GM12878 (cell line): ENCODE measurements around the gene LIM2. TPM values are rescaled to one million over a fixed set of nuclear protein-coding genes. Genes with fewer than 3 reads are reported as not detected.

Source experiments
- ATAC-seq: fragments of 200-7000 bp; cut with Tn5 transposase; 3 replicates; pipeline ENCODE4 v1.9.1; 2020; ENCODE audit warnings: mild to moderate bottlenecking, moderate library complexity
- BruUV-seq: library from RNA; stranded (reverse); fragments of 400-500 nt; replicated peaks from 2 replicates; lab custom pipeline; 2021; lab: Mats Ljungman, UMichigan
- CTCF ChIA-PET: fragments of 300-600 bp; sonication (Branson Sonifier 250); formaldehyde crosslinking; extraction: SDS; loops from one replicate; lab custom pipeline; 2021; ENCODE audit warnings: inconsistent platforms; lab: Yijun Ruan, JAX
- POLR2A ChIA-PET: fragments of 350-600 bp; formaldehyde crosslinking; extraction: SDS; loops from one replicate; lab custom pipeline; 2021; ENCODE audit warnings: inconsistent platforms; lab: Charles Lee
- RAD21 ChIA-PET: fragments of 300-600 bp; sonication (Branson Sonifier 250); formaldehyde crosslinking; loops from one replicate; lab custom pipeline; 2023; ENCODE audit warnings: antibody characterized with exemption; ENCODE audit not compliant: unreplicated experiment; lab: Charles Lee
- SMC1A ChIA-PET: fragments of 300-600 bp; sonication (Branson Sonifier 250); formaldehyde crosslinking; loops from one replicate; lab custom pipeline; 2023; ENCODE audit not compliant: unreplicated experiment, uncharacterized antibody; lab: Charles Lee
- DNase-seq: peaks from one replicate; pipeline ENCODE4 v3.0.0-alpha.2; 2011; ENCODE audit warnings: low read depth, low spot score
- FAIRE-seq: peaks from 3 replicates; lab custom pipeline; 2011; peaks lifted over from hg19 to GRCh38; lab: Jason Lieb, UNC
- H2AFZ ChIP-seq: 2 replicates; pipeline ENCODE4 v1.6.0; 2011; ENCODE audit warnings: low read depth, low read length, control low read depth; ENCODE audit not compliant: control insufficient read depth
- H3K27ac ChIP-seq: 2 replicates; pipeline ENCODE4 v1.5.1; 2011; ENCODE audit warnings: control low read depth; ENCODE audit not compliant: control insufficient read depth, insufficient read depth
- H3K27me3 ChIP-seq, 2 experiments: replicated peaks in 1 of 2; 2 replicates each; pipeline versions ENCODE4 v1.6.0 to v1.6.1; 2011; ENCODE audit warnings: low read length in 1 of 2; ENCODE audit not compliant: control insufficient read depth in 2 of 2, insufficient read depth in 2 of 2
- H3K36me3 ChIP-seq, 2 experiments: 2 replicates each; pipeline ENCODE4 v1.5.1; 2011; ENCODE audit warnings: low read length in 1 of 2; ENCODE audit not compliant: control insufficient read depth in 2 of 2, insufficient read depth in 2 of 2
- H3K4me1 ChIP-seq: 2 replicates; pipeline ENCODE4 v1.6.1; 2011; ENCODE audit warnings: mild to moderate bottlenecking, low read length, moderate library complexity, mixed read lengths; ENCODE audit not compliant: control insufficient read depth, insufficient read depth
- H3K4me2 ChIP-seq: 2 replicates; pipeline ENCODE4 v1.6.0; 2011; ENCODE audit warnings: control low read depth; ENCODE audit not compliant: control insufficient read depth, insufficient read depth
- H3K4me3 ChIP-seq: fragments of 200-600 bp; sonication (generic); 2 replicates; pipeline ENCODE4 v1.5.1; 2016
- H3K79me2 ChIP-seq: 2 replicates; pipeline ENCODE4 v1.6.0; 2011; ENCODE audit warnings: low read length; ENCODE audit not compliant: control insufficient read depth, insufficient read depth
- H3K9ac ChIP-seq: 2 replicates; pipeline ENCODE4 v1.8.0; 2011; ENCODE audit warnings: low read length, control low read depth, mixed read lengths; ENCODE audit not compliant: control insufficient read depth, insufficient read depth
- H3K9me3 ChIP-seq: replicated peaks from 3 replicates; pipeline ENCODE4 v1.5.1; 2011; ENCODE audit warnings: mild to moderate bottlenecking, low read length; ENCODE audit not compliant: control insufficient read depth, insufficient read depth
- H4K20me1 ChIP-seq: 2 replicates; pipeline ENCODE4 v1.6.0; 2011; ENCODE audit not compliant: control insufficient read depth, insufficient read depth
- ATF7 ChIP-seq: fragments of 450-650 bp; IDR thresholded peaks from 2 replicates; pipeline ENCODE4 v1.6.1; 2016; ENCODE audit warnings: low read depth, mild to moderate bottlenecking
- BCL3 ChIP-seq: IDR thresholded peaks from 2 replicates; pipeline ENCODE4 v1.6.1; 2011; ENCODE audit warnings: borderline replicate concordance, low read depth, mild to moderate bottlenecking, moderate library complexity, low read length; ENCODE audit not compliant: insufficient read depth, poor library complexity, severe bottlenecking
- CREM ChIP-seq: IDR thresholded peaks from 2 replicates; pipeline ENCODE4 v1.6.1; 2014; ENCODE audit warnings: antibody characterized with exemption, low read depth
- E2F8 ChIP-seq: fragments of 450-650 bp; IDR thresholded peaks from 2 replicates; pipeline ENCODE4 v1.6.1; 2018; ENCODE audit warnings: mild to moderate bottlenecking, low read depth, moderate library complexity; ENCODE audit not compliant: partially characterized antibody
- FOXK2 ChIP-seq: fragments of 450-650 bp; IDR thresholded peaks from 2 replicates; pipeline ENCODE4 v1.6.1; 2017; ENCODE audit warnings: mild to moderate bottlenecking, moderate library complexity
- IKZF2 ChIP-seq, 2 experiments: fragments of 450-650 bp; IDR thresholded peaks; 2 replicates each; pipeline ENCODE4 v1.6.1; 2017; ENCODE audit warnings: mild to moderate bottlenecking in 2 of 2, moderate library complexity in 2 of 2
- MTA3 ChIP-seq: IDR thresholded peaks from 2 replicates; pipeline ENCODE4 v1.6.1; 2012; ENCODE audit warnings: low read length, inconsistent platforms, borderline replicate concordance
- POU2F2 ChIP-seq: IDR thresholded peaks from 3 replicates; pipeline ENCODE4 v1.6.1; 2011; ENCODE audit warnings: low read depth, mild to moderate bottlenecking, low read length, borderline replicate concordance
- RAD21 ChIP-seq: IDR thresholded peaks from 2 replicates; pipeline ENCODE4 v1.6.1; 2011; ENCODE audit warnings: mild to moderate bottlenecking, low read depth, low read length, moderate library complexity; ENCODE audit not compliant: insufficient read depth
- RELB ChIP-seq: fragments of 450-650 bp; IDR thresholded peaks from 2 replicates; pipeline ENCODE4 v1.6.1; 2017; ENCODE audit warnings: low read depth, mild to moderate bottlenecking, moderate library complexity
- TCF3 ChIP-seq: IDR thresholded peaks from 2 replicates; pipeline ENCODE4 v1.6.1; 2012; ENCODE audit warnings: low read depth, mild to moderate bottlenecking, low read length, borderline replicate concordance; ENCODE audit not compliant: insufficient read depth
- WGBS: methylation state at CpG from one replicate; pipeline ENCODE4 v1.1.6; 2016; ENCODE audit warnings: low lambda C conversion rate; ENCODE audit not compliant: insufficient replicate concordance, insufficient coverage; ENCODE audit errors: missing lambda C conversion rate; 5-methylcytosine and 5-hydroxymethylcytosine counted together
- in situ Hi-C: fragments of 300-500 bp; cut with MboI; formaldehyde crosslinking; loops from 9 replicates; pipeline ENCODE4 v1.14.3; 2018; ENCODE audit warnings: mixed read lengths
- intact Hi-C: fragments of 100-400 bp; cut with micrococcal nuclease; formaldehyde crosslinking; loops from one replicate; pipeline ENCODE4 v1.14.2; 2022; ENCODE audit not compliant: unreplicated experiment
- polyA plus RNA-seq, 11 experiments: library from polyadenylated mRNA; depleted of rRNA in 4 of 11; unstranded in 6 of 11; stranded (reverse) in 5 of 11; fragments of >200 nt; fragmentation: Nextera tagmentation in 4 of 11; fragmentation: Illumina TruSeq in 1 of 11; extraction: Ambion mirVana in 4 of 11; extraction: Trizol in 1 of 11; gene quantifications; 1 replicate in 1 of 11; 2 replicates in 10 of 11; pipeline versions ENCODE4 v1.2.1 to v1.2.3, GENCODE V29; 2011 to 2016; ENCODE audit warnings: inconsistent platforms in 2 of 11, missing spikeins in 2 of 11, low read depth in 1 of 11
- total RNA-seq, 4 experiments: library from RNA; depleted of rRNA in 3 of 4; stranded (reverse); fragments of >200 nt in 3 of 4; fragmentation: Illumina TruSeq in 1 of 4; extraction: Trizol in 1 of 4; gene quantifications; 2 replicates each; pipeline versions ENCODE4 v1.2.1 to v1.2.3, GENCODE V29; 2013 to 2021

LIM2 gene
- total and polyA plus RNA-seq, 10 of the 15 experiments (the other 5 are each of a cell fraction or from before 2014, with no cell fraction given) = not detected

GRCh38 chr19:51331193-51331592, 56.6 kb downstream of the LIM2 start:
- in situ Hi-C loops = no loop called here

More at GRCh38 chr19:51331193-51331592, 56.6 kb downstream of the LIM2 start:
- Histone ChIP-seq H3K9me3 (no peaks in the 10 kb centered on the region; the same call in 2 of the 3 replicates), H3K79me2 (no peaks in the 10 kb centered on the region), H3K4me3 (no peak overlapping the region), H3K27me3 (no peaks in the 10 kb centered on the region), H3K36me3 (no peaks in the 10 kb centered on the region), H3K9ac (no peak overlapping the region), H3K27ac (no peak overlapping the region), H4K20me1 (no peaks in the 10 kb centered on the region), H3K4me1 (no peaks in the 10 kb centered on the region), H2AFZ (no peak overlapping the region), H3K4me2 (no peak overlapping the region)
- 55% methylated on average over 3 of the region's 3 CpGs for WGBS
- TF ChIP-seq RAD21 (no peak), ATF7 (no peak), E2F8 (no peak), POU2F2 (no peak), CREM (no peak), TCF3 (no peak), FOXK2 (no peak), RELB (no peak), IKZF2 (IDR thresholded peaks at IDR 0.05) (no peak), MTA3 (no peak), BCL3 (no peak)
- CTCF ChIA-PET = no interaction called here
- FAIRE-seq = no peak
- intact Hi-C loops = loop anchor here (10.0 kb wide), 1 partner anchor 324 kb away; no protein-coding TSS in a partner anchor
- no peak for ATAC-seq
- no peak for DNase-seq
- POLR2A ChIA-PET = interaction anchor here (0.5 kb wide), 1 partner anchor 743 kb away, joined by 9 read pairs; no protein-coding TSS in a partner anchor
- RAD21 ChIA-PET = no interaction called here
- no TSS peak for BruUV-seq
- SMC1A ChIA-PET = no interaction called here
